ENCODE results near the gene RHBDL3. TPM values are rescaled to one million over a fixed set of nuclear protein-coding genes. Genes with fewer than 3 reads are reported as not detected.

The RHBDL3 gene
- total RNA-seq, 1 donor from 2014 or later = 0.50 TPM

GRCh38 chr17:32335687-32336086 is 70.1 kb downstream of the RHBDL3 start:
- H3K27ac Mint-ChIP-seq = no peak overlapping the region
- no peak overlapping the region for H3K4me3 Mint-ChIP-seq (ENCODE audit: low read depth)
- H3K36me3 Mint-ChIP-seq (ENCODE audit: insufficient read depth) = peaks cover 16% of the 10 kb centered on the region
- no peak for DNase-seq (ENCODE audit: low spot score, unreplicated experiment)
- no peak for TF ChIP-seq CTCF (IDR thresholded peaks at IDR 0.05; ENCODE audit: unreplicated experiment)
- H3K9me3 Mint-ChIP-seq (ENCODE audit: low read depth) = no peaks in the 10 kb centered on the region
- H3K27me3 Mint-ChIP-seq = no peaks in the 10 kb centered on the region
- H3K4me1 Mint-ChIP-seq (ENCODE audit: low read depth) = no peaks in the 10 kb centered on the region

GRCh38 chr17:32341141-32341856 is 75.7 kb downstream of the RHBDL3 start:
- peak; percentile 32 for TF ChIP-seq CTCF (IDR thresholded peaks at IDR 0.05; ENCODE audit: unreplicated experiment)
- peaks cover 10% of the 10 kb centered on the region for H3K4me1 Mint-ChIP-seq (ENCODE audit: low read depth)

GRCh38 chr17:32341857-32342602 is 76.4 kb downstream of the RHBDL3 start, which contains the start of gene C17orf75:
TSS of gene C17orf75 (minus strand) at chr17:32342173. CDS start at chr17:32342139, 34 bp downstream.
- Mint-ChIP-seq H3K4me3 (ENCODE audit: low read depth) (peak within 1 kb of the TSS; percentile 91), H3K27ac (peak within 1 kb of the TSS; percentile 95), H3K36me3 (ENCODE audit: insufficient read depth) (peaks cover 2% of the 10 kb centered on the region), H3K9me3 (ENCODE audit: low read depth) (no peaks in the 10 kb centered on the region), H3K4me1 (ENCODE audit: low read depth) (peaks cover 10% of the 10 kb centered on the region), H3K27me3 (no peaks in the 10 kb centered on the region)
- peak; percentile 65 for DNase-seq (ENCODE audit: low spot score, unreplicated experiment)
- no peak for TF ChIP-seq CTCF (IDR thresholded peaks at IDR 0.05; ENCODE audit: unreplicated experiment)

More at GRCh38 chr17:32341141-32341856, 75.7 kb downstream of the RHBDL3 start:
- peak overlapping the region; percentile 95 for H3K27ac Mint-ChIP-seq
- no peak for DNase-seq (ENCODE audit: low spot score, unreplicated experiment)
- no peaks in the 10 kb centered on the region for H3K9me3 Mint-ChIP-seq (ENCODE audit: low read depth)
- H3K36me3 Mint-ChIP-seq (ENCODE audit: insufficient read depth) = peaks cover 2% of the 10 kb centered on the region
- H3K4me3 Mint-ChIP-seq (ENCODE audit: low read depth) = peak overlapping the region; percentile 91
- no peaks in the 10 kb centered on the region for H3K27me3 Mint-ChIP-seq

- peaks cover 1% of the 10 kb centered on the region for H3K36me3 Mint-ChIP-seq (ENCODE audit: insufficient read depth)
- no peaks in the 10 kb centered on the region for H3K9me3 Mint-ChIP-seq (ENCODE audit: low read depth)
- no peaks in the 10 kb centered on the region for H3K27me3 Mint-ChIP-seq
- H3K4me3 Mint-ChIP-seq (ENCODE audit: low read depth) = peak overlapping the region; percentile 91
- DNase-seq (ENCODE audit: low spot score, unreplicated experiment) = no peak
- no peak for TF ChIP-seq CTCF (IDR thresholded peaks at IDR 0.05; ENCODE audit: unreplicated experiment)
- peak overlapping the region; percentile 83 for H3K27ac Mint-ChIP-seq
- peaks cover 10% of the 10 kb centered on the region for H3K4me1 Mint-ChIP-seq (ENCODE audit: low read depth)
Observed at GRCh38 chr17:32342603-32343325, 77.1 kb downstream of the RHBDL3 start.

All from progenitor cell of endocrine pancreas (in vitro differentiated cells).